ENCODE measurements around the gene RMP24. TPM values are rescaled to one million over a fixed set of nuclear protein-coding genes. Genes with fewer than 3 reads are reported as not detected.
"Not testable (repeated sequence)": the region's sequence is repeated elsewhere in the genome, so short reads cannot be mapped to it uniquely, and the experiment has no call there.

Gene RMP24

GRCh38 chr18:36024241-36024640 lies 51.8 kb downstream of the RMP24 start:
- not testable (repeated sequence) for H3K4me1 ChIP-seq (ENCODE audit: insufficient read depth); H3K36me3 ChIP-seq (ENCODE audit: insufficient read depth); H3K27ac ChIP-seq (ENCODE audit: low read depth); H3K4me3 ChIP-seq (ENCODE audit: low read depth, low read length); DNase-seq (ENCODE audit: extremely low spot score)
- 98% methylated on average over 3 of the region's 3 CpGs for WGBS

GRCh38 chr18:36025025-36025424 lies 52.5 kb downstream of the RMP24 start:
- DNase-seq (ENCODE audit: extremely low spot score) = no peak
- H3K36me3 ChIP-seq (ENCODE audit: insufficient read depth) = no peaks in the 10 kb centered on the region
- WGBS = 44% methylated on average over 1 of the region's 1 CpG
- no peaks in the 10 kb centered on the region for H3K4me1 ChIP-seq (ENCODE audit: insufficient read depth)
- H3K4me3 ChIP-seq (ENCODE audit: low read depth, low read length) = no peak overlapping the region
- H3K27ac ChIP-seq (ENCODE audit: low read depth) = no peak overlapping the region

GRCh38 chr18:36028859-36029258 lies 56.4 kb downstream of the RMP24 start:
- no peak overlapping the region for H3K4me3 ChIP-seq (ENCODE audit: low read depth, low read length)
- 93% methylated on average over 2 of the region's 2 CpGs for WGBS
- no peaks in the 10 kb centered on the region for H3K36me3 ChIP-seq (ENCODE audit: insufficient read depth)
- no peak overlapping the region for H3K27ac ChIP-seq (ENCODE audit: low read depth)
- no peak for DNase-seq (ENCODE audit: extremely low spot score)
- no peaks in the 10 kb centered on the region for H3K4me1 ChIP-seq (ENCODE audit: insufficient read depth)

Small RNAs within 50 kb of the gene (small RNA-seq; reads per million reads assigned to genes)
- not detected for gene MIR3929

Other genes starting within 250 kb of the RMP24 start
- 73.0 TPM for gene RPRD1A, start 94.9 kb downstream of the RMP24 start, total RNA-seq
- gene RPRD1A, start 94.9 kb downstream of the RMP24 start, polyA plus RNA-seq = 41.5 TPM
- gene SLC39A6, start 156.7 kb downstream of the RMP24 start, total RNA-seq = 92.3 TPM
- 42.1 TPM for gene SLC39A6, start 156.7 kb downstream of the RMP24 start, polyA plus RNA-seq
- gene ELP2, start 157.2 kb downstream of the RMP24 start, total RNA-seq = 172 TPM
- 47.7 TPM for gene ELP2, start 157.2 kb downstream of the RMP24 start, polyA plus RNA-seq
- gene MOCOS, start 214.8 kb downstream of the RMP24 start, total RNA-seq = 0.95 TPM
- gene MOCOS, start 214.8 kb downstream of the RMP24 start, polyA plus RNA-seq = 2.1 TPM

Measured in urinary bladder (tissue), 4 donors.